Forelimb muscle (tissue), 1 donor: ENCODE data around the gene HLCS. TPM values are rescaled to one million over a fixed set of nuclear protein-coding genes. Genes with fewer than 3 reads are reported as not detected.

Experiments
- DNase-seq: peaks from one replicate; pipeline ENCODE4 v3.0.0-alpha.2; 2013; ENCODE audit warnings: low read depth
- polyA plus RNA-seq: library from polyadenylated mRNA; unstranded; fragments of 120-200 nt; gene quantifications from one replicate; pipeline ENCODE4 v1.2.1, GENCODE V29; 2013; ENCODE audit not compliant: insufficient read length

Gene HLCS
- polyA plus RNA-seq, 1 donor: 10.9 TPM

- no peak for DNase-seq
Observed at GRCh38 chr21:36704958-36705678, 261.4 kb downstream of the HLCS start.

- DNase-seq: no peak
Observed at GRCh38 chr21:36704281-36704957, 262.1 kb downstream of the HLCS start.

GRCh38 chr21:36703626-36704280 lies 262.7 kb downstream of the HLCS start:
- no peak for DNase-seq

- DNase-seq: no peak
Observed at GRCh38 chr21:36703123-36703522, 263.3 kb downstream of the HLCS start.

- no peak for DNase-seq
Observed at GRCh38 chr21:36702622-36702968, 263.9 kb downstream of the HLCS start.

GRCh38 chr21:36701756-36702621 lies 264.5 kb downstream of the HLCS start:
- DNase-seq: no peak

- DNase-seq: no peak
Observed at GRCh38 chr21:36700971-36701755, 265.3 kb downstream of the HLCS start.

Other genes with a start within 250 kb of the HLCS start
- gene RIPPLY3, start 40.0 kb upstream of the HLCS start, polyA plus RNA-seq: 0.11 TPM
- gene PIGP, start 106.4 kb upstream of the HLCS start, polyA plus RNA-seq: 33.4 TPM
- gene TTC3, start 106.6 kb upstream of the HLCS start, polyA plus RNA-seq: 115 TPM